B cell (primary cell): ENCODE results near the gene ATP5F1E.

Source experiments
- EZH2 ChIP-seq: IDR thresholded peaks from 2 replicates; pipeline ENCODE4 v1.6.1; 2012; ENCODE audit warnings: borderline replicate concordance, low read depth, mild to moderate bottlenecking, moderate library complexity, low read length; ENCODE audit not compliant: insufficient read depth, poor library complexity, severe bottlenecking
- TF ChIP-seq, protein P1 (sequence below): fragments of 200-600 bp; IDR thresholded peaks from one replicate; pipeline ENCODE4 v1.8.0; 2022; ENCODE audit warnings: antibody characterized with exemption, mild to moderate bottlenecking

GRCh38 chr20:58992911-58993310 lies 39.2 kb downstream of the ATP5F1E start:
- TF ChIP-seq, protein P1, sequence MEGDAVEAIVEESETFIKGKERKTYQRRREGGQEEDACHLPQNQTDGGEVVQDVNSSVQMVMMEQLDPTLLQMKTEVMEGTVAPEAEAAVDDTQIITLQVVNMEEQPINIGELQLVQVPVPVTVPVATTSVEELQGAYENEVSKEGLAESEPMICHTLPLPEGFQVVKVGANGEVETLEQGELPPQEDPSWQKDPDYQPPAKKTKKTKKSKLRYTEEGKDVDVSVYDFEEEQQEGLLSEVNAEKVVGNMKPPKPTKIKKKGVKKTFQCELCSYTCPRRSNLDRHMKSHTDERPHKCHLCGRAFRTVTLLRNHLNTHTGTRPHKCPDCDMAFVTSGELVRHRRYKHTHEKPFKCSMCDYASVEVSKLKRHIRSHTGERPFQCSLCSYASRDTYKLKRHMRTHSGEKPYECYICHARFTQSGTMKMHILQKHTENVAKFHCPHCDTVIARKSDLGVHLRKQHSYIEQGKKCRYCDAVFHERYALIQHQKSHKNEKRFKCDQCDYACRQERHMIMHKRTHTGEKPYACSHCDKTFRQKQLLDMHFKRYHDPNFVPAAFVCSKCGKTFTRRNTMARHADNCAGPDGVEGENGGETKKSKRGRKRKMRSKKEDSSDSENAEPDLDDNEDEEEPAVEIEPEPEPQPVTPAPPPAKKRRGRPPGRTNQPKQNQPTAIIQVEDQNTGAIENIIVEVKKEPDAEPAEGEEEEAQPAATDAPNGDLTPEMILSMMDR, result no peak
- TF ChIP-seq EZH2, result no peak
